ENCODE measurements around the gene FAM43B.

FAM43B gene

GRCh38 chr1:20590306-20590777 lies 38.0 kb downstream of the FAM43B start:
- no peak for DNase-seq (ENCODE audit: low spot score)

DNA sequence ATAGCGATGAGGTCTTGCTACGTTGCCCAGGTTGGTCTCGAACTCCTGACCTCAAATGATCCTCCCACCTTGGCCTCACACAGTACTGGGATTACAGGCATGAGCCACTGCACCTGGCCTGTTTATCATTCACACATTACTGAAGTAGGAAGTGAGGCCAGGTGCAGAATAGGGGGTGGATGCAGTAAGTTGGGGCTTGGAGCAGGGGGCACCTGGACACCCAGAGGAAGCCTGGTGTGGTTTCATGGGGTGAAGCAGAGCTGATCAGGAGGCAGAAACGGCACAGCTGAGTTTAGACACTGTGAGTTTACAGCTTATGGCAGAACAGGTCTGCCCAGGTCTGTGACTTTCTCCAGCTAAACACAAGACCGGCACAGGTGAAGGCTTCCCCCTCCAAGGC lies 41.4 kb downstream of the FAM43B start:
- no peak for DNase-seq (ENCODE audit: low spot score)

DNA sequence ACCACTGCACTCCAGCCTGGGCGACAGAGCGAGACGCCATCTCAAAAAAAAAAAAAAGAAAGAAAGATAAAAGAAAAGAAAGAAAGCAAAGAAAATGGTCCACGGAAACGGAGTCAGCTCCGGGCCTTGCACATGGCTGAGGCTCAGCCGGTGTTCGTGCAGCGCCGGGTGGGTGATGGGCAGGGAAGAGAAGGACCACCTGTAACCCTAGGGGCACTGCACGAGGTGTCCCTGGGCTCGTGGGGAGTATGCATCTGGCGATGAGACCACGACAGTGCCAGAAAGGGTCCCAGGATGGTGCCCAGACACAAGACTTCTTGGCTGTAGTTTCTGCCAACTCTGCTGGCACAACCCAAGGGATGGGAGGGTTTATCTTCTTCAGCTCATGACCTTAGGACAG lies 42.4 kb downstream of the FAM43B start:
- no peak for DNase-seq (ENCODE audit: low spot score)

- no peak for DNase-seq (ENCODE audit: low spot score)
Measured at GRCh38 chr1:20596106-20596505, 43.7 kb downstream of the FAM43B start.

DNA sequence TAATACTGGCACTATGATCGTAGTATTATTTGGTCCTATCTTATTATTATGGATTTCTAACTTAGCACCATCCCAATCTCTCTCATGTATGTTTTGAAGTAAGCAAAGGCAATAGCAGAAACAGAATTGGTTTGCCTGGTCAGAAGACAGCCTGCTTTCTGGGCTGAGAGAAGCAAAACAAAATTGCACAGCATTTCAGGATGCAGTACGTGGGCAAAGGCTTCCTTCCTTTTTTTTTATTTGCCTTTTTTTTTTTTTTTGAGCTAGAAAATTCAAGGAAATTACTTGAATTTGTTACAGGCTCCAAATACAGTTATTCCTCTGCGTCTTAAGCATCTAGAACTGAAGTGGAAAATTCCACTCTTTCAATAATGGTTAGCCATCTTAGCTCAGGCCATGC lies 45.3 kb downstream of the FAM43B start:
- DNase-seq (ENCODE audit: low spot score) = no peak

DNA sequence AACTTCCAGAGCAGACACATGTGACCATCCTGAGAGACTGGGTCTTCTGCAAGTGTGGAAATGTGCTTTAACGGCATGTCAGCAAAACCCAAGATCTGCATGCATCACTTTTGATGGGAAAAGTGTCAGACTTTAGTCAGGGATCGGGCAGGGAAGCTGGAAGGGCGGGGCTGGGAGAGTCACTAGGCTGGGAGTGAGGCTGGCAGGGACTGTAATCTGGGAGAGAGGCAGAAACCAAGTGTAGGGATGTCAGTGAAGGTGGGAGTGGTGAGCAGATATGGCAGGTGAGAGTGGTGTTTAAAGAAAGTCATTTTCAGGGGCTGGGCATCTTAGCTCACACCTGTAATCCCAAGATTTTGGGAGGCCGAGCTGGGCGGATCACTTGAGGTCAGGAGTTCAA lies 47.8 kb downstream of the FAM43B start:
- no peak for DNase-seq (ENCODE audit: low spot score)

GRCh38 chr1:20601129-20601825 lies 48.9 kb downstream of the FAM43B start:
- no peak for DNase-seq (ENCODE audit: low spot score)

DNA sequence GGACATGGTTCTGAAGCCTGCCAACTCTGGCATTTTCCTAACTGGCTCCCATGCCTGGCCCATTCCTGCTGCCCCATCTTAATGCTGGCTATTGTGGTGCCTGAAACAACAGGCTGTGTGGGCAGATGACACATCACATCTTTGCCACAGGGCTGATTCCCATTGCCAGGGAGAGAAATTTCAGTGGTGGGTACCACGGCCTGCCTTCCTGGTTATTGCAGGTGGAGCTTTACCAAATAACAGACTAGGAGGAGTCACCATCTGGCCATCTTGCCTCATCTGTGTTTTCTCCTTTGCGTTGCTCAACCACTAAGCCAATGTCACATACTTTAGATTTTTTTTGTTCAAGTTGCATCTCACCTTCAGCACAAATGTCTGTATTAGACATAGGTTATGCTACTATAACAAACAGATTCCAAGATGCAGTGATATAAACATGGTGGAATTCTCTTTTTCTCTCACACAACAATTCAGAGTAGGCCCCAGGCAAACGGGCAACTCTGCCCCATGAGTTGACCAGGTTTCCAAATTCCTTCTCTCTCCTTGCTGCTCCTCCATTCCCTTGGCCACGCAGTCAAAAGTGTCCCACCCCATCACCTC lies 50.6 kb downstream of the FAM43B start:
- no peak for DNase-seq (ENCODE audit: low spot score)

- no peak for DNase-seq (ENCODE audit: low spot score)
Measured at GRCh38 chr1:20603504-20604464, 51.4 kb downstream of the FAM43B start.

All from activated CD4-positive, alpha-beta T cell treated with anti-CD3 and anti-CD28 coated beads, Interleukin-2, Interleukin-4, amounts not matched to agents 100 ng/mL and 50 ng/mL, durations not matched to agents 16 hours and 8 hours (primary cell).